GM18507 (cell line): ENCODE results near the gene SLC8A1.

Experiments
- DNase-seq: peaks from one replicate; pipeline ENCODE4 v3.0.0; 2011; ENCODE audit warnings: low read depth; ENCODE audit not compliant: insufficient read length; ENCODE audit errors: extremely low spot score
- FAIRE-seq: peaks from 2 replicates; lab custom pipeline; 2011; peaks lifted over from hg19 to GRCh38; lab: Jason Lieb, UNC

Gene SLC8A1

DNA sequence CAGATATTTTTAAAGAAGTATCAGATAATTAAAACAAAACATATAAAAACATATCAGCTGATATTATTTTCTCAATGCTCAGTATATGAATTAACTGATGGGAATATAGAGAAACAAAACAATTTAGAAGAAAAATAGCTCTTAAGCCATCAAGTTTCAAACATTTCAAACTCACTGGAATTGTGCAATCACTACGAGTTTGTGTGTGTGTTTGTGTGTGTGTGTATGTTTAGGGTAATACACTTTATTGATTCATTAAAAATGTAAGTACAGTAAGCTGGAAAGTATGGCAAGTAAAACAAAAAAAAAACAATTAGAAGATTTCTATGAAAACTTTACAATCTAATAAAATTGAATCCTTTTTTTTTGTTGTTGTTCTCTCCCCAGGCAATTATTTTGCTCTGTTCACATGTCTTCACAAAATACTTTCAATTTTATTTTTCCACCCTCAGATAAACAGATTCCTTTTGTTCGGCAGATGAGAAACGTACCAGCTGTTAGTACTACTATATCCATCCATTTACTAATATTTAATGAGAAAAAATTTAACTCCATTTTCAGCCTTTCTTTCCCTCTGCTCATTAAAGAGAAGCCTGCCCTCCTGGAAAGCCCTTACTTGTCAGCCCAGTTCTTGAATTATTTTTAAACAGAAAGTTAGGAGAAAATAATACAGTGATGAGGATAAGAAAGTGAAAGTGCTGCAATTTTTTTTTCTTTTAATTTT is 87.6 kb downstream of the SLC8A1 start:
- no peak for FAIRE-seq
- DNase-seq = no peak

DNA sequence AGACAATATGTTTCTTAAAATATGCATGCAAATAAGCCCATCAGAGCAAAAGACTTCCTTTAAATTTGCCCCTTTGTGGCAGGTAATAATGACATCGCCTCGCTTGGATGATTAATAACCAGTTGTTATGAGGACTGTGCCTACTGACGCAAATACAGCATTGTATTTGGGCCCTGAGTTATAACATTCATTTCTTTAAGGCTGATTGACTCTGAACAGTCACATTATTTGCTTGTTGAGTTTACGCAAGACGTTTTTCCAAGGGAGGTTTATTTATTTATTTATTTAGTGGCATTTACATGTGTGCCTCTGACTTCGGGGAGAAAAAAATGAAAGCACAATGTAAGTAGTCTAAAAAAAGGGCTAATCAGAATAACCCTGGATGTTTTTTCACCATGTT is 88.3 kb downstream of the SLC8A1 start:
- DNase-seq (no peak), FAIRE-seq (no peak)

DNA sequence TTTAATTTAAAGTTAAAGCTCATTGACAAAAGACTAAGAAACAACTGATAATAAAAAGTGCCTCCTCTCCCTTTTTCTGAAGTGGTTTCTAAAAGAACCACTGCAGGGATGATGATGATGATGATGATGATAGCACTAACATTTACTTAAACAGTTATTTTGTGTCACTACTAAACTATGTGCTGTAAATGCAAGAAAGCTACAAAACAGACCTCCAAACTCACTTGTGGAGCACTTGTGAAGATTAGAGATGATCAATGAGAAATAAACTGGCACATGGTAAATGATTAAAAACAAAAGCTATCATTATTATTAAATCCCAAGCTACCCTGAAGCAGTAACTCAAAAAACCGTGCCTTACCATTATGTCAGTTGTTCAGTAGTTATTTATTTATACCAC is 88.7 kb downstream of the SLC8A1 start:
- FAIRE-seq = no peak
- no peak for DNase-seq

DNA sequence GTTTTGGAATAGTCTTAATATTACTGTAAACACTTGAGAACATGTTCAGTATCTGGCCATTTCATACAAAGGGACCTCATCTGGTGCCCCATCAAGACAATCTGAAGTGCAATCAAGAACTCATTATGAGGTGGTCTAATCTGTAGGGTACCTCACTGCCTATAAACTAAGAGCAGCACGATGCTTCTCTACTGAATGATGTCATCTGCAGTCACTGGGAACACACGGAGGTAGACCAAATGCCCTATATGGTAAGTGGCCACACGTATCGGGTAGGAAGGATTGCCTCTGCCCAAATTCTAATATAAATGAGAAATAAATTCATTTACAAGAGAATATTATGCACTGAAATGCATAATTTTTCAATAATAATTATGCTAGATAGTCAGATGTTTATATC is 90.4 kb downstream of the SLC8A1 start:
- no peak for FAIRE-seq

DNA sequence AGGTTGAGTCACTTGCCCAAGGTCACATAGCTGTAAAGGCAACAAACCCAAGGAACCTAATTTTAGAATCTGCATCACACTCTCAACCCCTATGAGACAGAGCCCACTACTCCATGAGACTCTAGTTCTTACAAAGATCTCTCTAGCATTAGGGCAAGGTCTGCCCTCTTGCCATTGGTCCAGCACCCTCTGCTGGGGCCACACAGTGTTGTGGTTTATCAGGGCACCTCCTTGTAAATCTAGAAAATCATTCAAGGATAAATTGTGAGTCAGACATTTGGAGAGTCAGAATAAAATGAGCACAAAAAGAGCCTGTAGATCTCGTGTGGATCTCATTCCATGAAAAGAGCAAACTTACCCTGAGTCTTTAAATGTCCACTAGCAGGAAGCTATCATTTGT is 91.2 kb downstream of the SLC8A1 start:
- FAIRE-seq = no peak

More for the DNA sequence above, 90.4 kb downstream of the SLC8A1 start:
- no peak for DNase-seq

DNA sequence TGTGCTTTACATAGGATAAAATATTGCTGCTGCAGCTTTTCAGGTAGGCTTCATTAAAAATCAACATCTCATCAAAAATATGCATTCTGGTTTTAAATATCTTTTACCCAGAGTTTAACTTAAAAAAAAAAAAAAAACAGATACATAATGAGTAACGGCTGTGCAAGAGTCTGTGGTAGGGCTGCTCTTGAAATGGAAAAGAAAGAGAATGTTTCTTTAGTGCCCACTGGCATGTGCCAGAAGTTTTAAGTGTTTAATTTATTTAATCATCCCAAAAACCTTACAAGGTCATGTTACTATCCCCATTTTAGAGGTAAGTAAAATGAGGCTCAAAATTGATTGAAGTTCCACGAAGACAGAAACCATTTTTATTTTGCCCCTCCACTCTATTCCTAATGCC is 92.1 kb downstream of the SLC8A1 start:
- DNase-seq (no peak), FAIRE-seq (no peak)

More for the DNA sequence above, 91.2 kb downstream of the SLC8A1 start:
- DNase-seq = no peak

DNA sequence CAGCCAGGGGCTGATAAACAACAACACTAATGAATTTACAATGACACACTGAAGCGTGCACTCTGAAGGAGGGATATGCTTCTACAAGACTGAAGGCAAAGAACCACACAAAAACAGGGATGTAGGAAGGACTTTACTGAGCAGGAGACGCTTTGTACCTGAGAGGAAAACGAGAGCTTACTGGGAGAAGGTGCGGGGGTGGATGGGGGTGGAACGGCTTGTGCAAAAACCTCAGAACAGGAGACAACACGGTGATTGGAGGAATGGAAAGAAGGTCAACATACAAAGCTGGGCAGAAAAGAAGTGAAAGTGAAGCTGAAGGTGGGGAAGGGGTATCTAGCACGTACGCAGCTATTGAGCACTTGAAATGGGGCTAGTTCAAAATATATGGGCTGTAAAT is 93.1 kb downstream of the SLC8A1 start:
- no peak for DNase-seq
- FAIRE-seq = no peak

DNA sequence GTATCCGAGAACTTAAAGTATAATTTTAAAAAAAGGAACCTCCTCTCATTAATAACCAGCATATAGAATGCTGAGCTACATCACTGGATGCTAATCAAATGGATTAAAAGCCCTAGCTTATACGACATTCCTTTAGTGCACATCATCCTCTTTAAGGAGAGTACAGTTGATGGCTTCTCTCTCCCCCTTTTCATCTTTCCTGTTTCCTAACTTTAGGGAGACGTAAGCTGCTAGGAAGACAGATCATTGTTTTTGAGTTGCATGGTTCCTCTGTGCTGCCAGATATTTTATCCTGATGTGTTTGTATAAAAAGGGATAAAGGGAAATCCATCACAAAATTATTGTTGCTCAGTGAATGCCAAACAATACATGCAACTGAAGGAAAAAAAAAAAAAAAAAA is 94.2 kb downstream of the SLC8A1 start:
- FAIRE-seq = no peak
- DNase-seq = no peak

DNA sequence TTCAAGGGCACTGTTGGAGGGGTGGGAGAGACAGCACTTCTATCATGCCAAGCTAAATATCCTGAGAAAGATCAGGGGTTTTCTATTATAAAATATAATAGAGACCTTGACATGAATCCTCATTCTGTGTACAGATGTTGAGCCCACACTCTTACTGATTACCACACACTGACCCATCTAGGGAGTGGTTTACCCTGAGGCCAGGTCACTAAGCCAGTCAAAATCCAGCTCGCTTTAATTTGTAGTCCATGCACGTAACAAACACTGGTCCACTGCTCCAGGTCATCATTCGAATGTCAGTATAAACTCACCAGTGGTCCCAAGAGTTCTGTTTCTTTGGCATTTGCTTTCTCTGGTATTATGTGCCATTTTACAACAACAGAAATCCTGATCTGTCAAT is 96.4 kb downstream of the SLC8A1 start:
- no peak for DNase-seq
- no peak for FAIRE-seq

DNA sequence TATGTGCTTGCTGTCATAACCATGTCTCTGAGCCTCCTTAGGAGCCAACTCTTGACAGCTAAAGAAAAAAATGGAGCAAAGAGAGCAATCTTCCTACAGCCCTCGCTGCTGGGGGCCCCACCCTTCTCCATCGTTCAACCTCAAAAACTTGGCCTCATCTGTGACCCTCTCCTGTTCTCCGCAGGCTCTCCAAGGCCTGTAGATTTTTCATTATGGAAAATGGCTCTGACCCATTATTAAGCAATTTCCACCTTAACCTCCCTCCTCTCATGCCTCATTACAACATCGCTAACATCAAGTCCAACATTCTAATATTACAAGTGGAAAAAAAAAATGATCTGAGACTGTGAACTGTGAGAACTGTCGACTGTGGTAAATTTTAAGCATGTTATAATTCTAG is 98.7 kb downstream of the SLC8A1 start:
- DNase-seq (no peak), FAIRE-seq (no peak)

DNA sequence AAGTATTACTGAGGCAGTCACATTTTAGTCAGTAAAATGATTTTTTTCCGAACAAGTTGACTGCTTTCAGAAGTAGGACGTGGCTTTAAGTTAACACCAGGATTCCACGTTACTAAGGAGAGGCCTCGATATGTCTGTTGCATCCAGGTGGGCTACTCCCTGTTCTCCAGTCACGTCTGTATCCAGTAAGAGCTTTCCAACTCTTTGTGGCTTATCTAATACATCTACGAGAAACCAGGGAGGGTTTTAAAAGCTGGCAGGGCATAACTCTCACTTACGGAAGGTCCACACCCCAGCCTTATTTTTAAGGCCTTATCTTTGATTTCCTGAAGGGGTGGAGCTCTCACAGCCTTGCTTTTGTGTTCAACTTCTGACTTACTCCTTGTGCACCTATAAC is 99.2 kb downstream of the SLC8A1 start:
- FAIRE-seq (no peak), DNase-seq (no peak)

DNA sequence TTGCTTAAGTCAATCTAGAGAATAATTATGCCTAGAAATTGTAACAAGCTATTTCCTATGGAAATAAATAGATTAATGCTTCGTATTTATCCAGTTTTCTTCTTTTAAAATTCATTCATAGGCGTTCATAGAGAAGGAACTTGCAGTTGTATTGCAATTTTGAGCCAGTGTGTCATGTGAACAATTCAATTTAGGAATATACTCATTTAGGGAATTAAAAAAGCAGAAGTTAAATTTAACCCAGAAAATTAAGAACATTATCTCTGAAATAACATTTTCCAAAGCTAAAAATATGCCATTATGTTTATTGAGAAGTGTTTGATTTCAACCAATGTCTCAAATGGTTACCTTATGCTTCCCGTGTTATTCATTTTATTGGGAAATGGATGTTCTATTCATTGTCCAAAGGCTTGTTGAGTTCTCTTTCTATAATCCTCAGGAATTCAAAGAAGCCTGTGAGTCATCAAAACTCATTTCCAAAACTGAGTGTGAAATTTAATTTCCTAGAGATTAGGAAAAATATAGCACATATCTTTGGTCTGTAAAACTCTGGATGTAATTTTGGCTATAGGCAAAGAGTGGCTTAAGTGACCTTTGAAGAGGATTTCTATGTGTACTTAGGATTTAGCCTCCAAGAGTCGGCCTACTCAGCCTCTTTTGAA is 99.7 kb downstream of the SLC8A1 start:
- DNase-seq (no peak), FAIRE-seq (no peak)

DNA sequence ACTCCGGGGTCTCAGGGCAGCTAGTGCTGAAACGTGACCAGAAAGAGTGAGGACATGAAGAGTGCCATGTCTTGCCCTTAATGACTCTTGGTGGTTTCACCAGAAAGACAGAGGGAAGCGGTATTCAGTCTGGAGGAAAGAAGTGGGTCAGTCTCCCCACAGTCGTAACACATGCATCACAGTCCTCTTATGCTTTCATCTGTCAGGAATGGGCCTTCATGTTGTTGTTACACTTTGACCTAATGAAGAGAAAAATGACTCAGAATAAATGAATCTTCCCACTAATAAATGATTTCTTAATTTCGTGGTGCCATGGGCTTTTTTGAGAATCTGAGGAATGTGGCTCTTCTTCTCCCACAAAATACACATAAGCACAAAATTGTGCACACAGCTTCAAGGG is 103.2 kb downstream of the SLC8A1 start:
- FAIRE-seq (no peak), DNase-seq (no peak)

DNA sequence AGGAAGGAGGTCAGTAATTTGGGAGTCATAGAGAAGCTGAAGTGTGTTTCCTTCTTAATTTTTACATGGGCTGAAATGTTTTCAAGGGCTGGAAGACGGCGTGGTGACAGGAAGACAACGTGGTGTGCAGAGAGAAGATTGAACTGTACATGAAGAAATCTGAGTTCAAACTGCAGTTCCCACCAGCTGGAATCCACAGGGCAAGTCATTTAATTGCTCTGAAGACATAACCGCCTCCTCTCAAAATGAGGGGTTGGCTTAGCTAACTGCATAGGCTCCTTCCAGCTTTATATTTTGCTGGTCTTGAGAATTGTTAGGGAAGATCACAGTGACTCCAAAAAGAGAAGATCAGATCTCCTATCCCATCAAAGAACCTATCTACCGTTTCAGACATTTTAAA is 103.9 kb downstream of the SLC8A1 start:
- FAIRE-seq (no peak), DNase-seq (no peak)

DNA sequence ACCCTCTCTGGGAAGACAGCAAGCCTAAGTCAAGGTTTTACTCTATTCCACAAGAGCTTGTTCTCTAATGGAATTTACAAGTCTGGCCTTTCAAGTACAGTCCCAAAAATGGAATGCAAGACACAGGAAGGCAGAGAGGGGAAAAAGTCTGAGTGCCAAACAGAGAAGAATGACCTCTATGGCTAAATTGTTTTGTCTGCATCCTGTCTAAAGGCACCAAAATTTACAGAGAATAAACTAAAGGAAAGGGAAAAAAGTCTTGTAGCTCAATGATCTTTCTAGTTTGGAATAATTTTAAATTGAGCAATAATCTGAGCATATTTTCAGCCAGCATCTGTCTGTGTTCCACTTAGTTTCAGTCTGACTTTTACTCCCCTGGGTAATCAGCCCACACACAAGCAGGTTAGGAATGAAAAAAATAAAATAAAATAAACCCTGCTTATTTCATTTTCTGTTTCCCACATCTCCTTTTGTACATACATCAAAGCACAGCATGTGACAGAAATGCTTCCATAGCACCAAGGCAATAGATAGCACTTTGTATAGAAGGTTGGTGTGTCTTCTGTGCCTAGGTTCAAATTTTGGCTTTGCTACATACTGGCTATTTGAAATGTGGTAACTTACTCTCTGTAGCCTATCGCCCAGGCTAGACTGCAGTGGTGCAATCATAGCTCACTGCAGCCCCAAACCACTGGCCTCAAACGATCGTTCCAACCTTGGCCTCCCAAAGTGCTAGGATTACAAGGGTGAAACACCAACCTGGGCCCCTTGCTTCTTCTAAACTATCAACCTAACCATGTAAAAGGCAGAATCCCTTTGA is 105.1 kb downstream of the SLC8A1 start:
- DNase-seq (no peak), FAIRE-seq (no peak)

DNA sequence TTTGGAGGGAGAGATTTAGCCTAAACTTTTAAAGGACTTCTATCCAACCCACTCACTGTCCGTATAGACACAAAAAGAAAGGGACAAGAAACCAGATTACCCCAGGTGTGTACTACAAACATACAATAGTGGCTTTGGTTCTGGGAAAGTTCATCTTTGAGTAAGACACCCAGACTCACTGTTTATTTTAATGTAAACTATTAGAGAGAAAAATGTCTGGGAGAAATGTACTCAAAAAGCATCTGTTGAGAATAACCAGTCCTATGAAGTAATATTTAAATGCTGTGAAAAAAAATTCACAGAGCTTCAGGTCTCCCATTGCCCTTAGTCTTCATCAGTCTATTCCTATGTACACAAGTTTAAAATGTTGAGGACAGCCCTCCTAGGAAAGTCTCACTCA is 107.5 kb downstream of the SLC8A1 start:
- FAIRE-seq = no peak
- no peak for DNase-seq

DNA sequence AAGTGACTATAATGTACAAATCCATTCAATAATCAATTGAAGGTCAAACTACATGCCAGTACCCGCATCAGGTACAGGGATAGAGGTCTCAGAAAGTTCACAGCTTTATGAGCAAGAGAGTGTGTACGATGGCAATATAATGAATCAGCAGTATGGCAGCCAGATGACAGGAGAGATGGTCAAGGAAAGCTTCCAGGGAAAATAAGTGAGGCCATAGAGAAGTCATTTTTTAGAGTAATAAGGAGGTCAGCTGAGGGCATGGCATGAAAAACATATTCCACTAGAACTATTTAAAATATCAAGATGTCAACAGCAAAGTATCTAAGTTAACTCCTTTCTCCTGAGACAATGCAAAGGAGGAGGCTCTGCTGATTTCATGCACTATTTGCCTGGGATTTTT is 108.0 kb downstream of the SLC8A1 start:
- no peak for FAIRE-seq
- no peak for DNase-seq

DNA sequence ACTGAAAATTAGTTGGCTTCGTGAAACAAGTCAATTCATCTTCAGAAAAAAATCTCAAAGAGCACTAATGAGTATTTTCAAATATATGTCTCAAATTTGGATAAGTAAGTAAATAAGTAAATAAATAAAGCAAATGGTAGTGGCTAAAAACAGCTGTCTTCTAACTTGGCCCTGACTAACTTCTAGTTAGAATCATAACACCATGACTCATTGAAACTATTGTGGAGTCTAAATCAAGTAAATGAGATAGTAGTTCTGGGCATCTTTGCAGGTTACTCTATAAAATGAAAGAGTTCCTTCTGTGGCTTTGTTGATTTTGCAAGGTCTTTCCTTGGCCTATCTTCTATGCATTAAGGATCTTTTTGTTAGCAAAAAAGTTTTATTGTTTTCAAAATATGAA is 110.7 kb downstream of the SLC8A1 start:
- FAIRE-seq (no peak), DNase-seq (no peak)

DNA sequence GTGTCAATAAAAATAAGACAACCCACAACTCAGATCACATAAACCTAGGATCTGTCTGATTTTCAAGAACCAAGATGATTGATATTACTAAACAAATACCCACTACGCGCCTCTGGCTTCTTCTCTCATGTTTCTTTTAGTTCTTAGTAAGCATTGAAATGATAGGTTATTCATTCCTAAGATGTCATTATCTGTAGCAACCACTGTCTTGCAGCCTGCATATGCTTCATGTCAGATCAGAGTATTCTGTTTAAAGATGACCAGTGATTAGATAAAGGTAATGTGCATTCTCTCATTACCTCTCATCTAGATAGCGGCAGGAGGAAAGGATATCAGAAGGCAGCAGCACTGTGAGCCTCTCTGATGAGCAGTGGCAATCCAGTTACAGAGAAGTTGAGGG is 112.9 kb downstream of the SLC8A1 start:
- DNase-seq = no peak
- no peak for FAIRE-seq

DNA sequence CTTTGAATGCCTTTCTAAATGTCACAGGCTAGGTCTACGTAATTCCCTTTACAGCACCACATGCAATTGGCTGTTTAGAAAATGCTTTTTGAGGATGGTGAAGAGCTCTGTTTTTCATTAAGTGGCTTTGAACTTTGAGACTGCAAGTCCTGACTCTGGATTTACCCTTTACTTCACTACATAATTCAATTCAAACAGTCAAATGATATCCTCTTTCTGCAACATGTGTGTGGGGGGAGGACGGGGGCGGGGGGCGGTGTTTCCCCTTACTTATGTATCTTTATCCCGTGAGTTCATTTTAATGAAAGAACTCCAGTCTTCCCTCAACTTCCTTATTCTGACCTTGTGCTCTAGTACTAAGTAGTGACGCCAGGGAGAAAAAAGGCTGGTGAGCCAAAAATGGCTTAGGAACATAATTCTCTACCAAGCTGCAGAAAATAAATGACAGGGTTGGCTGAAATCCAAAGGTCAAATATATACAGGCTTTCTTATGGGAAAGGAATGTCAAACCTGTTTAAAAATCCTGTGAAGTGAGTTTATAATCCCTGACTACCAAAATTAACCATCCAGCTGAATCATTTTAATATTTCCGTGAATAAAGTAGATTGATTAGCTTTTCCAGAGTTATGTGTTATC is 119.6 kb downstream of the SLC8A1 start:
- FAIRE-seq (no peak), DNase-seq (no peak)
